OCI-LY1 (cell line): Measurements from ENCODE around the gene PRKCI.

ENCODE experiments used
- H2AFZ ChIP-seq: fragments of 200-600 bp; sonication (generic), shearing (Covaris generic); 2 replicates; pipeline ENCODE4 v1.6.0; 2014; ENCODE audit warnings: antibody characterized with exemption, mild to moderate bottlenecking, low read length
- H3F3A ChIP-seq: fragments of 200-600 bp; sonication (generic), shearing (Covaris generic); 2 replicates; pipeline ENCODE4 v1.6.0; 2014; ENCODE audit warnings: mild to moderate bottlenecking, antibody characterized with exemption, low read length, moderate library complexity; ENCODE audit not compliant: insufficient read depth
- H3K27ac ChIP-seq: fragments of 200-600 bp; sonication (generic); 2 replicates; pipeline ENCODE4 v1.5.1; 2014; ENCODE audit warnings: low read length, mixed run types, mild to moderate bottlenecking, low read depth; ENCODE audit not compliant: poor library complexity, severe bottlenecking
- H3K27me3 ChIP-seq: fragments of 200-600 bp; sonication (generic); 2 replicates; pipeline ENCODE4 v1.6.0; 2014; ENCODE audit warnings: antibody characterized with exemption, mild to moderate bottlenecking, low read length, moderate library complexity; ENCODE audit not compliant: insufficient read depth
- H3K36me3 ChIP-seq: fragments of 200-600 bp; sonication (generic); 2 replicates; pipeline ENCODE4 v1.6.1; 2014; ENCODE audit warnings: mild to moderate bottlenecking, antibody characterized with exemption, low read length, moderate library complexity, mixed read lengths; ENCODE audit not compliant: insufficient read depth
- H3K4me1 ChIP-seq: fragments of 200-600 bp; sonication (generic); 2 replicates; pipeline ENCODE4 v1.5.1; 2014; ENCODE audit warnings: mild to moderate bottlenecking, low read length, moderate library complexity; ENCODE audit not compliant: insufficient read depth, severe bottlenecking
- H3K4me2 ChIP-seq: fragments of 200-600 bp; sonication (generic), shearing (Covaris generic); 2 replicates; pipeline ENCODE4 v1.6.1; 2014; ENCODE audit warnings: low read length
- H3K4me3 ChIP-seq: fragments of 200-600 bp; sonication (generic); 2 replicates; pipeline ENCODE4 v1.5.1; 2014; ENCODE audit warnings: low read length, low read depth, mild to moderate bottlenecking, mixed read lengths; ENCODE audit not compliant: poor library complexity, severe bottlenecking
- H3K79me2 ChIP-seq: fragments of 200-600 bp; shearing (Covaris generic); 2 replicates; pipeline ENCODE4 v1.6.1; 2016; ENCODE audit warnings: mixed run types, low read length, mixed read lengths; ENCODE audit not compliant: insufficient read depth
- H3K9ac ChIP-seq: fragments of 200-600 bp; sonication (generic), shearing (Covaris generic); 2 replicates; pipeline ENCODE4 v1.6.1; 2014; ENCODE audit warnings: mild to moderate bottlenecking, low read length, mixed read lengths
- H3K9me2 ChIP-seq: fragments of 200-600 bp; sonication (generic), shearing (Covaris generic); 2 replicates; pipeline ENCODE4 v1.6.1; 2014; ENCODE audit warnings: low read depth, mild to moderate bottlenecking, low read length, mixed read lengths
- H3K9me3 ChIP-seq: fragments of 200-600 bp; shearing (Covaris generic); 2 replicates; pipeline ENCODE4 v1.6.1; 2014; ENCODE audit warnings: low read length, mixed read lengths
- H4K20me1 ChIP-seq: fragments of 200-600 bp; sonication (generic), shearing (Covaris generic); 2 replicates; pipeline ENCODE4 v1.6.0; 2016; ENCODE audit warnings: mild to moderate bottlenecking, low read length; ENCODE audit not compliant: insufficient read depth
- EZH2 ChIP-seq: fragments of 200-600 bp; sonication (generic), shearing (Covaris generic); IDR thresholded peaks from 2 replicates; pipeline ENCODE4 v1.8.0; 2017; ENCODE audit warnings: borderline replicate concordance, mixed run types, mild to moderate bottlenecking, antibody characterized with exemption, low read length, moderate library complexity, mixed read lengths
- TF ChIP-seq, protein P1 (sequence below): fragments of 200-600 bp; sonication (generic), shearing (Covaris generic); IDR thresholded peaks from 2 replicates; pipeline ENCODE4 v1.5.1; 2017; ENCODE audit warnings: mild to moderate bottlenecking, antibody characterized with exemption, low read length, moderate library complexity, mixed read lengths

PRKCI gene

DNA sequence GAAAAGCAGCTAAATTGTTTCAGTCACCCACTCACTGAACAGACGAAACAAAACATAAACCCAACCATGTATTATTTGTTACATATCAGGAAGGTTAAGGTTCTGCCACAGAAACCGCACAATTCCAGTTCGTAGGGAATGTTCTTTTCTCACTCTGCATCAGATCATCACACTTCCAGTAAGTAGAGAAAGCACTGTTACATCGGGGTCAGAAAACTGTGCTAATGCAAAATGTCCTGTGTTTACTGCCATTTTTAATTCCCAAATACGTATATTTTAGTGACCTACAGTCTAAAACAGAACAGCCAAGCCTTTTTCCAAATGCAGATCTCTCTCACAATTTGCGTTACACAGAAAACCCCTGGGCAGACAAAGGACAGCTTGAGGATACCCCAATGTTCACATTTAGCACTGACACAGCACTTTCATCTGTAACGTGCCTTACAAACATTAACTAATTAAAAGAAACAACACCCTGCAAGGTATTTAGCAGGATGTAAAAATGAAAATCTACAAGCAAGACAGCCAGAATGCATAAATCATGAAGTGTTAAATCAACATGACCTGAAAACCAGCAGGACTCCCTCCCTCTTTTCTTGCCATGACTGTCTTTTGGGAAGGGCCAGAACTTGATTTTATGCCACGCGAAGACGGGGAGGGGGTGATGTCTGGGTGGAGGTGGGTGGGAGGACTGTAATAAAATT lies 100.5 kb downstream of the PRKCI start:
- no peak overlapping the region for H3K4me2 ChIP-seq
- no peak overlapping the region for H3K9ac ChIP-seq
- H3K27ac ChIP-seq = no peak overlapping the region
- 0 out of 2 replicates have a peak, but pooled peaks cover 6% of the 10 kb centered on the region for H3K9me3 ChIP-seq
- TF ChIP-seq, protein P1, sequence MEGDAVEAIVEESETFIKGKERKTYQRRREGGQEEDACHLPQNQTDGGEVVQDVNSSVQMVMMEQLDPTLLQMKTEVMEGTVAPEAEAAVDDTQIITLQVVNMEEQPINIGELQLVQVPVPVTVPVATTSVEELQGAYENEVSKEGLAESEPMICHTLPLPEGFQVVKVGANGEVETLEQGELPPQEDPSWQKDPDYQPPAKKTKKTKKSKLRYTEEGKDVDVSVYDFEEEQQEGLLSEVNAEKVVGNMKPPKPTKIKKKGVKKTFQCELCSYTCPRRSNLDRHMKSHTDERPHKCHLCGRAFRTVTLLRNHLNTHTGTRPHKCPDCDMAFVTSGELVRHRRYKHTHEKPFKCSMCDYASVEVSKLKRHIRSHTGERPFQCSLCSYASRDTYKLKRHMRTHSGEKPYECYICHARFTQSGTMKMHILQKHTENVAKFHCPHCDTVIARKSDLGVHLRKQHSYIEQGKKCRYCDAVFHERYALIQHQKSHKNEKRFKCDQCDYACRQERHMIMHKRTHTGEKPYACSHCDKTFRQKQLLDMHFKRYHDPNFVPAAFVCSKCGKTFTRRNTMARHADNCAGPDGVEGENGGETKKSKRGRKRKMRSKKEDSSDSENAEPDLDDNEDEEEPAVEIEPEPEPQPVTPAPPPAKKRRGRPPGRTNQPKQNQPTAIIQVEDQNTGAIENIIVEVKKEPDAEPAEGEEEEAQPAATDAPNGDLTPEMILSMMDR = no peak
- no peak for TF ChIP-seq EZH2
- H3F3A ChIP-seq = no peaks in the 10 kb centered on the region
- no peaks in the 10 kb centered on the region for H3K9me2 ChIP-seq
- H3K36me3 ChIP-seq = no peaks in the 10 kb centered on the region; the same call in 1 of the 2 replicates
- H4K20me1 ChIP-seq = no peaks in the 10 kb centered on the region
- peaks cover 16% of the 10 kb centered on the region for H3K4me1 ChIP-seq
- no peaks in the 10 kb centered on the region for H3K79me2 ChIP-seq
- no peaks in the 10 kb centered on the region for H3K27me3 ChIP-seq
- no peak overlapping the region for H3K4me3 ChIP-seq
- H2AFZ ChIP-seq = no peak overlapping the region

DNA sequence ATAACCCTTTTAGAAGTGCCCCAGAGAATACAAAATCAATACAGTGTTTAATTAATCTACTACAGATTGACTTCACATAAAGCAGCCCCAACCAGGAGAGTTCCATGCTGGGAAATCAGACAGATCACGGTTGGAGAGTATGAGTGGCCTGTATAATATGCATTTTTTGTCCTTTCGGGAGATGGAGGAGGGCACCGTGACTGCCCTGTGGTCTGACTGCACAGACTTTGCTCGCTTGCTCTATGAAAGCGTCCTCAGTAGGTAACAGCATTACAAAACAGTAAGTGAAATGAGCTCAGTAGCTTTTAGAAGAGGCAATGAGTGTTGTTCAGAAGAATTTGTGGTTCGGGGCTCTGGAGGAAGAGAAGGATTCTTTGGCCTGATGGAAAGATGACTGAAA lies 101.1 kb downstream of the PRKCI start:
- Histone ChIP-seq H3K79me2 (no peaks in the 10 kb centered on the region), H3K9ac (no peak overlapping the region), H4K20me1 (no peaks in the 10 kb centered on the region), H3K9me3 (0 out of 2 replicates have a peak, but pooled peaks cover 7% of the 10 kb centered on the region), H2AFZ (no peak overlapping the region), H3K36me3 (no peaks in the 10 kb centered on the region; the same call in 1 of the 2 replicates), H3K27me3 (no peaks in the 10 kb centered on the region), H3K9me2 (no peaks in the 10 kb centered on the region), H3K4me2 (no peak overlapping the region), H3F3A (no peaks in the 10 kb centered on the region), H3K4me3 (no peak overlapping the region), H3K4me1 (peaks cover 13% of the 10 kb centered on the region), H3K27ac (no peak overlapping the region)
- TF ChIP-seq EZH2 = no peak
- TF ChIP-seq, protein P1 = no peak

DNA sequence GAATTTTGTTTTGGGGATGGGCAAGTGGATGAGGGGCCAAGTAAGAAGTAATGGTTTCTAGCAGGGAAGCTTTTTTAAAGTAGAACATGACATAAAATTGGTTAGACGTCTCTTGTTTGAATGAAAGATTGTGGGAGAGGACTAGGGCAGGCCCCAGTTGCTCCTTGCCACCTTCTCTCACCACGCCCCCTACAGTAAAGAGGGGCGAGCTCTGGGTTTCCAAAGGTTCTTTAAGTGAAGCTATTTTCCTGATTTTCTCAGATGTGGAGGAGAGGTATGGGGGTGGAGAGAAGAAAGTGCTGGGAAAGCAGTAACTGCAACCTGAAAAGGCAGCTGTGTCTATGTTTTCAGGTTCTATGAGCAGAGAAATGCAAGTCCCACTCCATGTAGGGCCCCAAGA lies 102.7 kb downstream of the PRKCI start:
- no peak overlapping the region for H3K9ac ChIP-seq
- no peaks in the 10 kb centered on the region for H3K79me2 ChIP-seq
- 0 out of 2 replicates have a peak, but pooled peaks cover 7% of the 10 kb centered on the region for H3K9me3 ChIP-seq
- H3K27me3 ChIP-seq = no peaks in the 10 kb centered on the region
- H3K4me2 ChIP-seq = no peak overlapping the region
- no peak overlapping the region for H2AFZ ChIP-seq
- no peaks in the 10 kb centered on the region for H3K9me2 ChIP-seq
- H4K20me1 ChIP-seq = no peaks in the 10 kb centered on the region
- H3K36me3 ChIP-seq = no peaks in the 10 kb centered on the region; the same call in 1 of the 2 replicates
- H3F3A ChIP-seq = no peaks in the 10 kb centered on the region
- H3K4me1 ChIP-seq = peaks cover 13% of the 10 kb centered on the region
- H3K27ac ChIP-seq = no peak overlapping the region
- H3K4me3 ChIP-seq = no peak overlapping the region
- no peak for TF ChIP-seq EZH2
- TF ChIP-seq, protein P1 = peak; percentile 23; the same call in 1 of the 2 replicates
